ENCODE results near the gene FOXL1.

GRCh38 chr16:86566966-86567700, 11.2 kb upstream of the FOXL1 start:
- no peak for TF ChIP-seq CTCF (IDR thresholded peaks at IDR 0.05)
- no peak for TF ChIP-seq ZFX (IDR thresholded peaks at IDR 0.05; ENCODE audit: borderline replicate concordance)
